HEK293T (cell line): ENCODE results near the gene GPR137C.

ENCODE experiments used
- BHLHE40 ChIP-seq: fragments of 450-650 bp; IDR thresholded peaks from 2 replicates; pipeline ENCODE4 v1.6.1; 2016; ENCODE audit warnings: mild to moderate bottlenecking, moderate library complexity, borderline replicate concordance
- FOXA1 ChIP-seq: fragments of 450-650 bp; IDR thresholded peaks from 2 replicates; pipeline ENCODE4 v1.6.1; 2016; ENCODE audit warnings: mild to moderate bottlenecking
- PKNOX1 ChIP-seq: fragments of 450-650 bp; IDR thresholded peaks from 2 replicates; pipeline ENCODE4 v1.6.1; 2016
- ZNF384 ChIP-seq: fragments of 450-650 bp; IDR thresholded peaks from 2 replicates; pipeline ENCODE4 v1.6.1; 2016

- no peak for TF ChIP-seq FOXA1
- TF ChIP-seq ZNF384, result no peak
- no peak for TF ChIP-seq PKNOX1
- no peak for TF ChIP-seq BHLHE40
Observed at GRCh38 chr14:52522033-52522432, 30.6 kb upstream of the GPR137C start.
